Measurements from ENCODE around the gene SNAP23.

- TF ChIP-seq POLR2A (IDR thresholded peaks at IDR 0.05) (no peak), CTCF (IDR thresholded peaks at IDR 0.05) (no peak), EP300 (IDR thresholded peaks at IDR 0.05) (no peak)
Observed at GRCh38 chr15:42483677-42484076, 11.8 kb upstream of the SNAP23 start.
